HG03135 (cell line): ENCODE measurements around the gene SVEP1.

ENCODE experiments used
- ATAC-seq: cut with Tn5 transposase; IDR thresholded peaks from one replicate; pipeline ENCODE4 v1.9.1; 2021; ENCODE audit warnings: mild to moderate bottlenecking, moderate library complexity; ENCODE audit not compliant: unreplicated experiment

SVEP1 gene

GRCh38 chr9:110328763-110329162 is 250.8 kb downstream of the SVEP1 start:
- ATAC-seq = no peak

- ATAC-seq = no peak
These were observed 251.8 kb downstream of the SVEP1 start for GRCh38 chr9:110327716-110328115.

- no peak for ATAC-seq
These were observed 255.7 kb downstream of the SVEP1 start for GRCh38 chr9:110323818-110324217.

GRCh38 chr9:110320651-110321445 is 258.7 kb downstream of the SVEP1 start:
- ATAC-seq = no peak

- ATAC-seq = no peak
These were observed 259.6 kb downstream of the SVEP1 start for GRCh38 chr9:110319781-110320492.

GRCh38 chr9:110317911-110318310 is 261.6 kb downstream of the SVEP1 start:
- no peak for ATAC-seq

GRCh38 chr9:110316261-110317075 is 263.1 kb downstream of the SVEP1 start:
- ATAC-seq = peak; percentile 98
